ENCODE data around the gene COX5B.
"Not testable (repeated sequence)": the region's sequence is repeated elsewhere in the genome, so short reads cannot be mapped to it uniquely, and the experiment has no call there.

COX5B gene

GRCh38 chr2:97673182-97673914 lies 27.5 kb downstream of the COX5B start:
- peak; percentile 37 for DNase-seq (ENCODE audit: low read depth)

GRCh38 chr2:97673915-97674283 lies 28.0 kb downstream of the COX5B start:
- DNase-seq (ENCODE audit: low read depth), result no peak

DNA sequence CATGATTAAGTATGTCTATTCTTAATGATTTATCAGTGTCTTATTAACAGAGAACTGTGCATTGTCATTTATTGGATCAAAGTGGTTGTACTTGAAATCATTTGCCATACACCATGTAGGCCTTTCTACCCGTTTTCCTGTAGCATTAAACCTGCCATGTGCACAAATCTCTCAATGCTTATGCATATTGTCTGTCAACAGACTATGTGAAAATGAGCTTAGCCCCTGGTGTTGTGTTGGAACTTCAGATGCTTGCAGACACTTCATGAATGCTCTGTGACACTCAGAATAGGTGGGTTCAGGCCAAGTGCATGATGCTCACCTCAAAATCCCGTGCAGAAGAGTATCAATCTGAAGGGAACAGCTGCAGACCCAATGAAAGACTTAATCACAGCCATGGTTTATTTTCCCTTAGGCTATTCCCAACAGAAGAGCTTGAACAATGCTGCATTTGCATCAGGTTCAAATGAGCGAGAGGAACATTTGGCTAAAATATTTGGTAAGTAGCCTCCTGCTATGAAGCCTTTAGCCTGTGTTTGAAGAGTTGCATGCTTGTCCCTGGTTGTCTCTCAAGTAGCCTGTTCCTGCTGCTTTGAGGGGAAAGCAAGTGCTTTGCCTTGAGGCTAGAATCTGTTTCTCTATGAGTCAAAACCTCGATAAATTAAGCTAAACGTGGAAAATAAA lies 29.7 kb downstream of the COX5B start:
- DNase-seq (ENCODE audit: low read depth), result no peak

- no peak for DNase-seq (ENCODE audit: low read depth)
Observed at GRCh38 chr2:97676620-97677019, 30.8 kb downstream of the COX5B start.

GRCh38 chr2:97677480-97677879 lies 31.6 kb downstream of the COX5B start:
- no peak for DNase-seq (ENCODE audit: low read depth)

GRCh38 chr2:97678298-97678697 lies 32.4 kb downstream of the COX5B start:
- no peak for DNase-seq (ENCODE audit: low read depth)

DNA sequence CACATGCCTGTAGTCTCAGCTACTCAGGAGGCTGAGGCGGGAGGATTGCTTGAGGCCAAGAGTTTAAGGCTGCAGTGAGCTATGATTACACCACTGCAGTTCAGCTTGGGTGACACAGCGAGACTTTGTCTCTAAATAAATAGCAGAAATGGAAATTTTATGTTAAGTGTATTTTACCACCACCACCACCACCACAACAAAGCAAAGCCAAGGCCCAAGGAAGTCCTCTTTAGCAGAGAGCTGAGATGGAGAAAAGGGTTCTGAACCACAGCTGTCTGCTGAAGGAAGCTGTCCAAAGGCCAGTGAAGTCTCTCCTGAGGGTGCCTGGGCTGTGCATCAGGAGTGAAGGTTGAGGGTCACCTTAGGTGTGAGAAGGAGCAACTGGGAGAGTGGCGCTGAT lies 41.4 kb downstream of the COX5B start:
- DNase-seq (ENCODE audit: low read depth), result not testable (repeated sequence)

DNA sequence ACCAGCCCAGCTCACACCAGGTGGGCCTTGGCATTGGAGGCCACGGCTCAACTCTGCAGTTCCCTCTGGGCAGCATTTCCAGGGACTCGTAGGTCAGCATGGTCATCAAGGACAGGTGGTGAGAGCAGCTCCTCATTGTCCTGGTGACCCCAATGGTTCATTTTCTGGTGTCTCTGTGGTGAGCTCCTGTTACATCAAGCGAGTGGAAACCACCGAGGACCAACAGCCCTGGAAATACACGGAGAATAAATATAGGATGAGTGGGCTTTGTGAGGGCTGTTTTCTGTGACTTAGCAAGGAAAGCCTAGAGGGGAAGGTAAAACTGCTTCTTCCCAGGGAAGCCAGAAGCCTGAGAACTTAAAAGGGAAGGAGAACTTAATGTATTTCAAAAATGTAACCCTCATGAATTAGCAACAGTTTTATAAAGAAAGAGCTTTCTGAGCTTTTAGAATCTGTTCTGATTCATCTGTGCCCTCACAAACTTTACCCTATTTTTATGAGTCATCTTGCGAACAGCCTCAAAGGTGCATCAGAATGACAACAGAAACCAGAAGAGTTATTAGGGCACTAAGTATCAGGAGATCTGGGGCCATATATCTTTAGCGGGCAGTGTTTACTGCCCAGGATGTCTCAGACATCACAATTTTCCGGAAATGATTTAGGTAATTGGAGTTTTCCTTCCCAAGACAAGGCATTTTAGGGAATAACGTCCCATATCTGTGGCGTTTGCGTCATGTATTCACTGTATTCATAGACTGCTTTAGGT lies 42.4 kb downstream of the COX5B start:
- DNase-seq (ENCODE audit: low read depth), result no peak

- no peak for DNase-seq (ENCODE audit: low read depth)
Observed at GRCh38 chr2:97691166-97691565, 45.3 kb downstream of the COX5B start.

DNA sequence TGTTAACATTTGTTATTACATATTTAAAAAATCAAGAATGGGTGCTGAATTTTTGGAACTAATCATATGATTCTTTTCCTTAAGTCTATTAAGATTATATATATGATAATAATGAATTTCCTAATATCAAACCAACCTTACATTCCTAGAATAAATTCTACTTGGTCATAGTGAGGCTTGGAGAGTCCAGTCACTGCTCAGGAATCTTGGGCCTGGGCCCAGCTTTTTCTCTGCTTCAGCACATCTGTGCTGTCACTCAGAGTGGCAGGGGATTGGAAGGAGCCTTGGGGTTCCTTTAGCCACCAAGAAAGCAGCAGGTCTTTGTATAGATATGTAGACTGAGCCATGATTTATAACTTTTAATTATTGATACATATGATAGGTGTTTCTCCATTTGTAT lies 47.6 kb downstream of the COX5B start:
- peak; percentile 55 for DNase-seq (ENCODE audit: low read depth)

GRCh38 chr2:97695744-97696143 lies 49.9 kb downstream of the COX5B start:
- no peak for DNase-seq (ENCODE audit: low read depth)

DNA sequence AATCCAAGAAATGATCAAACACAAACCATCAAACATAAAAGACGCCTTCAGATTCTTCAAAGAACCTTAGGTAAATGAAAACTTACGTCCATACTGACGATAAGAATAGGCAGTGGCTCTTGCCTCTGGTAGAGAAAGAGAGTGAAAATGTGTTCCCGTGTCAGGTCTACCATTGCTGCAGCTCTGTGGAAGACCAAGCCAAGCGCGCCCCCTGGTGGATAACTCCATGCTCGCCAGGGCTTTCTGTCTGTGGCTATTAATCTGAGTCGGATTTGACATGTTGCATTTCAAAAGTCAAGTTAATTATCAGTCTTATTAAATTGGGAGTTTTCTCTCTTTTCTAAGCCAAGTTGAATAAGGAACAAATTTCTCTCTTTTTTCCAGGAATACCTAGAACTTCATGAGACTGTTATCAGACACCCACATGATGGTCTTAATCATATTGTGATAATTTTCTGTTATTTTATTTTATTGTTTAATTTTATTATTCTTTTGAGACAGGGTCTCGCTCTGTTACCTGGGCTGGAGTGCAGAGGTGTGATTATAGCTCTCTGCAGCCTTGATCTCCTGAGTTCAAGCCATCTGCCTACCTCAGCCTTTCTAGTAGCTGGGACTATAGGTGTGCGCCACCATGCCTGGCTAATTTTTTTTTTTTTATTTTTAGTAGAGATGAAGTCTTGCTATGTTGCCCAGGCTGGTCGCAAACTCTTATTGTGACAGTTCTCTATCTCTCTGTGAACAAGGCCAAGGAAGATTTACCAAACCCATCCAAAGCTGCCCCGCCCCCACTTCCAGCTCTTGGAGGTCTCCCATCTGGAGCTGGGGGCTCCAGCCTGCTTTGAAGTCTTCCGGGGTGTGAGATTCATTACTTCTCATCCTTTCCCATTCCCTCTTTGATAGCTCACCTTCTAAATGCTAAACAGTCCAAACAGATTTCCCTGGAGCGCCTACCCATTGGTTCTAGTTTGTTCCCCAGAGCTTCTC lies 51.7 kb downstream of the COX5B start:
- peak; percentile 82 for DNase-seq (ENCODE audit: low read depth)

Measured in EH (cell line).